HG03558 (cell line): ENCODE measurements around the gene TBC1D8B.

ENCODE experiments used
- ATAC-seq: cut with Tn5 transposase; IDR thresholded peaks from one replicate; pipeline ENCODE4 v1.9.1; 2021; ENCODE audit warnings: moderate number of reproducible peaks; ENCODE audit not compliant: unreplicated experiment; ENCODE audit errors: extremely low read depth

The TBC1D8B gene

GRCh38 chrX:106894978-106895452 is 92.5 kb downstream of the TBC1D8B start:
- ATAC-seq: no peak

GRCh38 chrX:106897259-106897658 is 94.8 kb downstream of the TBC1D8B start:
- no peak for ATAC-seq

- ATAC-seq: peak; percentile 66
These were observed 96.0 kb downstream of the TBC1D8B start for GRCh38 chrX:106898462-106898861.

GRCh38 chrX:106899276-106899675 is 96.8 kb downstream of the TBC1D8B start:
- ATAC-seq: no peak

- ATAC-seq: no peak
These were observed 97.4 kb downstream of the TBC1D8B start for GRCh38 chrX:106899841-106900240.

GRCh38 chrX:106901341-106901740 is 98.9 kb downstream of the TBC1D8B start:
- ATAC-seq: no peak

GRCh38 chrX:106901781-106902219 is 99.3 kb downstream of the TBC1D8B start:
- ATAC-seq: no peak

GRCh38 chrX:106902684-106903083 is 100.2 kb downstream of the TBC1D8B start:
- no peak for ATAC-seq

- no peak for ATAC-seq
These were observed 100.9 kb downstream of the TBC1D8B start, which contains the start of gene RIPPLY1 for GRCh38 chrX:106903291-106903824. RIPPLY1 (minus strand) TSS chrX:106903341; CDS start chrX:106903287, 54 bp downstream.

GRCh38 chrX:106903856-106904528 is 101.5 kb downstream of the TBC1D8B start:
- no peak for ATAC-seq

GRCh38 chrX:106905064-106905708 is 102.7 kb downstream of the TBC1D8B start:
- ATAC-seq: no peak

- ATAC-seq: no peak
These were observed 103.9 kb downstream of the TBC1D8B start for GRCh38 chrX:106906361-106906760.

- no peak for ATAC-seq
These were observed 110.4 kb downstream of the TBC1D8B start for GRCh38 chrX:106912864-106913263.

GRCh38 chrX:106917830-106918500 is 115.5 kb downstream of the TBC1D8B start:
- no peak for ATAC-seq

GRCh38 chrX:106919932-106920452 is 117.5 kb downstream of the TBC1D8B start, which contains the start of gene CLDN2:
CLDN2 (plus strand) TSS chrX:106920402; CDS start chrX:106928229, 7,827 bp downstream.
- no peak for ATAC-seq

- ATAC-seq: no peak
These were observed 119.2 kb downstream of the TBC1D8B start for GRCh38 chrX:106921637-106922036.
